Stimulated activated CD8-positive, alpha-beta memory T cell treated with anti-CD3 and anti-CD28 coated beads, Interleukin-7, amount 100 ng/mL, for 4 hours (primary cell): ENCODE results near the gene RBCK1.
A peak's percentile ranks its signal among the peaks of the same experiment; 100 is the strongest.

Source experiments
- DNase-seq, 2 donors: peaks; one replicate each; pipeline ENCODE4 v3.0.0-alpha.2; 2020; ENCODE audit warnings: low read depth in 2 of 2

Gene RBCK1

DNA sequence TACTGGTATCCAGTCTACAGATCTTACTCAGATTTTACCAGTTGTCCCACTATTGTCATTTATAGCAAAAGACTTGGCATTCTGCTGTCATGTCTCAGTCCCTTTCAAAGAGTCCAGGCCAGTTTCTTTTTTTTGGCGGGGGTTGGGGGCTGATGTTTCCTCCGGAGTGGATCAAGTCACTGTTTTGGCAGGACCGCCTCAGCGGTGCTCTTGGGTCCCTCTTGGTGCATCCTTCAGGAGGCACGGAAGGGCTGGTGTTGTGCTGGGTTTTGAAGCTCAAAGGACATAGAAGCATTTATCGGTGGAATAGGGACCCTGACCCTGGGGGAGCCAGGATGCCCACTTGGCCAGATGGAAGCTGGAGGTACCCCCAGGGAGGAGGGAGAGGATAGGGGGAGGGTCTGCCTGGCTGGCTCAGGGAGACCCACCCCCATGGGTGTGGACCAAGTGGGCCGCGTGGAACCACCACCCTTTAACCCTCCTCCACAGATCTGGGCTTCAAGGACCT lies 10.8 kb downstream of the RBCK1 start:
- DNase-seq = no peak

DNA sequence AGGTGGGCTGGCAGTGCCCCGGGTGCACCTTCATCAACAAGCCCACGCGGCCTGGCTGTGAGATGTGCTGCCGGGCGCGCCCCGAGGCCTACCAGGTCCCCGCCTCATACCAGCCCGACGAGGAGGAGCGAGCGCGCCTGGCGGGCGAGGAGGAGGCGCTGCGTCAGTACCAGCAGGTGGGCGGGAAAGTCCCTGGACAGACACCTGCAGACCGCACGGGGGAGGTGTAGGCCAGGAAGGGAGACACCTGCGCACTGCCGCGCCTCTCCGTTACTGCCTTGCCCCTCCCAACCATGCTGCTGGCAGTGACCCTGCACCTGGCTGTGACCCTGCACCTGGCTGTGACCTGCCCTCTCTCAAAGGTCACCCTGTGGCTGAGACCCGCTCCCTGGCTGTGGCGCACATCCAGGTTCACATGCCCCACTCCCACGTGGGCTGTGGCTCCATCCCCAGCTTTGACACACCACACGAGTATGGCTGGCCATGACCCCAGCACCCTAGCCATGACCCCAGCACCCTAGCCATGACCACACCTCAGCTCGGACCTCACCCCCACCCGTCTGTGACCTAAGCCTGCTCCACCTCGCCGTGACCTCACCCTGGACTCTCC lies 11.6 kb downstream of the RBCK1 start:
- no peak for DNase-seq

DNA sequence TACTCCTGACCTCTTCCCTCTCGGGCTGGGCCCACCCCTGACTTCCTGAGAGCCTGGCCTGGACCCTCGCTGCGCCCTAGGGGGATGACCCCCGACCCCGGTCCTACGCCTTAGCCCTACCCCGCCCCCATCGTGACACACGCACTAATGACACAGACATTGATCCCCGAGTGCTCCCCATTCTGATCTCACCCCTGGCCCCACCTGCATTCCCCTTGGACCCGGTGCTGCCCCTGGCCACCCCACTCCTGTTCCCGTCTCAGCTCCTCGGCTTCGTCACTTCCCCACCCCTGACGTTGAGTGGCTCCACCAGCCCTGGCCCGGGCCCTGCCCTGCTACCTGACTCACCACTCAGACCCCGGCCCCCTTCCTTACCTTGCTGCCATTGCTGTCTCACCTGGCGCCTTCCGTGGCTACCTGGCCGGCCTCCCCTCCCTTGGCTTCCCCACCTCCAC lies 12.1 kb downstream of the RBCK1 start:
- DNase-seq = no peak

DNA sequence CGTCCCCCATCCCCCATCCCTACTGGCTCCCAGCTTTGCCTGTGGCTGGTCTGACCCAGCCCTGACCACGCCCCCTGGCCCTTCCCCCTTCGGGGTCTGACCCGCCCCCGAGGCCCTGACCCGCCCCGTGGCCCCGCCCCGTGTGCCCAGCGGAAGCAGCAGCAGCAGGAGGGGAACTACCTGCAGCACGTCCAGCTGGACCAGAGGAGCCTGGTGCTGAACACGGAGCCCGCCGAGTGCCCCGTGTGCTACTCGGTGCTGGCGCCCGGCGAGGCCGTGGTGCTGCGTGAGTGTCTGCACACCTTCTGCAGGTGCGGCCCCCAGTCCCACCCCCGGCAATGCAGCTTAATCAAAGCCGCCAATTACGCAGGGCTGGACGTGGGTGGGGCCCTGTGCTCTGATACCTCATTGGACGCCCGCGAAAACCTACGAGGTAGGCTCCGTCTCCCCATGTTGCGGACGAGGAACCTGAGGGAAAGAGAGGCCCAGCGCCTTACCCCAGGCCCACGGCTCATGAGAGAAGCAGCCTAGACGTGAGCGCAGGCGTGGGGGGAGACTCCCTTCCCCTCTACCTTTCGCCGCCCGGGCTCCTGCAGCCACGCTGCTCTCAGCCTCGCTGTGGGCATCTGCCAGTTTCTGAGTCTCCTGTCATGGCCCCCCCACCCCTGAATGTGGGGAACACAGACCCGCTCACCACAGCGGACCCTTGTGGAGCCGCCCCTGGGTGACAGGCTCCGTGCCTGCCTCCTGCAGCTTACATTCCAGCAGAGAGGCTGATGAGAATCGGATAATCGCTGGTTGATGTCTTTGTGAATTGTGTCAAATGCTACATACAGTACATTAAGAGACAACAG lies 12.8 kb downstream of the RBCK1 start:
- DNase-seq = no peak

DNA sequence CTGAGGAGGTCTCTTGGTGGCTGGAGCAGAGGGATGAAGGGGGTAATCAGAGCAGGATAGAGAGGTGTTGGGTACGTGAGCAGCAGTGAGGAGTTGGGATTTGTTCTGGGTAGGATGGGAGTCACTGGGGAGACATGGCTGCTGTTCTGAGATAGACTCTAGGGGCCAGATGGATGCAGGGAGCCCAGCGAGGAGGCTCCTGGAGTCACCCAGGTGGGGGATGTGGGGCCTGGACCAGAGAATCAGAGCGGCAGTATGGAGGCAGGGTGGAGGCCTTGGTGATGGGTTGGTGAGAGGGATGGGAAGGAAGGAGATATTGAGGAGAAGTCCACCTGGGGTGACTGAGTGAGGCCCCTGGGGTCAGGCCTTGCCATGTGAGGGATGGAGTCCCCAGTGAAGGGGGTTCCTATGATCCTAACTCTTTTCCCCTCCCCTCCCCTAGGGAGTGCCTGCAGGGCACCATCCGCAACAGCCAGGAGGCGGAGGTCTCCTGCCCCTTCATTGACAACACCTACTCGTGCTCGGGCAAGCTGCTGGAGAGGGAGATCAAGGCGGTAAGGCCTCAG lies 13.7 kb downstream of the RBCK1 start:
- no peak for DNase-seq

DNA sequence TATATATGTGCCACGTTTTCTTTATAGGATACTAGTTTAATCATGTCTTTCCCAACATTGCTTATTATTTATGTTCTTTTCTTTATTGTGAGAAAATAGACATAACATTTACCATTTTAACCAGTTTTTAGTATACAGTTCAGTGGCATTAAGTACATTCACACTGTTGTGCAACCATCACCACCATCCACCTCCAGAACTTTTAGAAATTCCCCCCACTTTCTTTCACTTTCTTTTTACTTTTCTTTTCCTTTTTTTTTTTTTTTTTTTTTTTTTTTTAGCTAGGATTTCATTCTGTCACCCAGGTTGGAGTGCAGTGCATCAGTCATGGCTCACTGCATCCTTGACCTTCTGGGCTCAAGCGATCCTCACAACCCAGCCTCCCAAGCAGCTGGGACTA lies 18.5 kb downstream of the RBCK1 start:
- DNase-seq = no peak

DNA sequence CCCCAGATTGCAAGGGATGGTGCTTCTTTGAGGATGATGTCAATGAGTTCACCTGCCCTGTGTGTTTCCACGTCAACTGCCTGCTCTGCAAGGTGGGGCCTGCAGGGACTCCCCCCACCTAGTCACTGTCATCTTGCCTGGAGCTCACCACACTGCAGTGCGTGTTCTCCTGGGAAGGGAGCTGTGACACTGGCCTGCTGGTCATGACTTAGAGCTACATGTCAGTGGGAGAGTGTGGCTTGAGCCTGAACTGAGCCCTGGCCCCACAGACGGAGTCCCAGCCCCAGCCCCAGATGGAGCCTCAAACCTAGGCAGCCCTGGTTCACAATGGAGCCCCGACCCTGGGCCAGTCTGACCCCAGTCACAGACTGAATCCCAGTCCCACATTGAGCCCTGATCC lies 19.3 kb downstream of the RBCK1 start:
- no peak for DNase-seq

DNA sequence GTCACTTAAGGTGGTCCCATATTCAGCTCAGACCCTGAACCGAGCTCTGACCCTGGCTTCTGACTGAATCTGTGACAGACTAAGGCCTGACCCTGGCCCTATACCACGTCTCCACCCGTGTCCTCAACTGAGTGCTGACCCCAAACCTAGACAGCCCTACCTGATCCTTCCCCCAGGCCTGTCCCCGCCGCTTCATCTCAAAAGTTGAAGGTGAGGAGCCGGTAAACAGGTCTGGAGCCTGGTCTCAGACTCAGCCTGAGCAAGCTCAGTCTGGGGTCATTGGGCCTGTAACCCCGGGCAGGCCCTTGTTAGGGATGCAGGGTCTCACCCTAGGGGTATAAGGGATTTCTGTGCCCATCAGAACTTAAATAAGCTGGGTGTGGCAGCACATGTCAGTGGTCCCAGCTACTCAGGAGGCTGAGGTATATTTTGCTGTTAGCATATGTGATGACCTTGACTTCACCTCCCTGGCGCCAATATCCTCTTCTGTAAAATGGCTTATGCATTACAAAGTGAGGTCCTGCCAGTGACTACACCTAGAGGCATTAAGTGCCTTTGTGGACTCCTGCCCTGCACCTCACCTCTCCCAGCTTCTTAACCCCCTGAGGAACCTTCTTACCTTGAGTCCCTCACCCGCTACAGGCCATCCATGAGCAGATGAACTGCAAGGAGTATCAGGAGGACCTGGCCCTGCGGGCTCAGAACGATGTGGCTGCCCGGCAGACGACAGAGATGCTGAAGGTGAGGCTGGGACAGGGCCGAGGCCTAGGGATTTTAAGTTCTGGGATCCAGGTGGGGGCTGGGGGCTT lies 20.0 kb downstream of the RBCK1 start:
- DNase-seq = no peak

DNA sequence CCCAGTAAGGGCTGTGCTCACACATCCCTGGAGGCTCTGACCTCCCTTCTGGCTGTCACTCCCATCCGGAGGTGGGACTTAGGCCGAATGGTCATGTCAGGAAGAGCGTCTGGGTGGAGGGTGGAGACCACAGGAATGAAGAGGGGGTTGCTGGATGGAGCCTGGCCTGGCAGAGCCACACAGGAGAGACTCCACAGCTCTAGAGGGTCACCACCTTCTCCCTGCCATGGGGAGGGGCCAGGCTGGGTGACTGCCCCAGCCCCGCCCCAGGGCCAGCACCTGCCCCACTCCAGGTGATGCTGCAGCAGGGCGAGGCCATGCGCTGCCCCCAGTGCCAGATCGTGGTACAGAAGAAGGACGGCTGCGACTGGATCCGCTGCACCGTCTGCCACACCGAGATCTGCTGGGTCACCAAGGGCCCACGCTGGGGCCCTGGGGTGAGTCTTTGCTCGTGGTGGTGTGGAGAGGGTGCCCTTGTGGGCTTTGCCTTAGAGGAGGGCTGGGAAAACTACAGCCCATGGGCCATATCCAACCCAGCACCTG lies 20.6 kb downstream of the RBCK1 start:
- DNase-seq = no peak

DNA sequence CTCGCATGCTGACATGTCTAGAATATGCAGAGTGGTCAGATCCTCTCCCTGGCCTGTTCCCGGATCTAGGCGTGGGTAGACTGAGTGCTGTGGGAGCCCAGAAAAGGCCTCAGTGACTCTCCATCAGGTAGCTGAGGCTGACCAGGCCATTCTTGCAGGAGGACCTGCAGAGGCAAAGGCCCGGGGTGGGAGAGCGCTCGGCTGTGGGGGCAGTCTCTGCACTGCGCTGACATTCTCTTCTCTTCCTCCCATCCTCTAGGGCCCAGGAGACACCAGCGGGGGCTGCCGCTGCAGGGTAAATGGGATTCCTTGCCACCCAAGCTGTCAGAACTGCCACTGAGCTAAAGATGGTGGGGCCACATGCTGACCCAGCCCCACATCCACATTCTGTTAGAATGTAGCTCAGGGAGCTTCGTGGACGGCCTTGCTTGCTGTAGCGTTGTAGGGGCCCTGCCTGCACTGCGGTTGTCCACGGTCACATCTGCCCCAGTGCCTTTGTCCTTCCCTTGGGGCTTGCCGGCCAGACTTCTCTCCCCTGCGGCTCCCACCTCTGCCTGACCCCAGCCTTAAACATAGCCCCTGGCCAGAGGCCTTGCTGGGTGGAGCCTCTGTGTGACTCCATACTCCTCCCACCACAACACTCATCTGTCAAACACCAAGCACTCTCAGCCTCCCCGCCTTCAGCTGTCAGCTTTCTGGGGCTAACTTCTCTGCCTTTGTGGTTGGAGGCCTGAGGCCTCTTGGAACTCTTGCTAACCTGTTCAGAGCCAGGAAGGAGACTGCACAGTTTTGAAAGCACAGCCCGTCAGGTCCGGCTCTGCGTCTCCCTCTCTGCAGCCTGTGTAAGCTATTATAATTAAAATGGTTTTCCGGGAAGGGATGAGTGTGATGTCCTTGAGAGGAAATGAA lies 22.2 kb downstream of the RBCK1 start:
- no peak for DNase-seq

DNA sequence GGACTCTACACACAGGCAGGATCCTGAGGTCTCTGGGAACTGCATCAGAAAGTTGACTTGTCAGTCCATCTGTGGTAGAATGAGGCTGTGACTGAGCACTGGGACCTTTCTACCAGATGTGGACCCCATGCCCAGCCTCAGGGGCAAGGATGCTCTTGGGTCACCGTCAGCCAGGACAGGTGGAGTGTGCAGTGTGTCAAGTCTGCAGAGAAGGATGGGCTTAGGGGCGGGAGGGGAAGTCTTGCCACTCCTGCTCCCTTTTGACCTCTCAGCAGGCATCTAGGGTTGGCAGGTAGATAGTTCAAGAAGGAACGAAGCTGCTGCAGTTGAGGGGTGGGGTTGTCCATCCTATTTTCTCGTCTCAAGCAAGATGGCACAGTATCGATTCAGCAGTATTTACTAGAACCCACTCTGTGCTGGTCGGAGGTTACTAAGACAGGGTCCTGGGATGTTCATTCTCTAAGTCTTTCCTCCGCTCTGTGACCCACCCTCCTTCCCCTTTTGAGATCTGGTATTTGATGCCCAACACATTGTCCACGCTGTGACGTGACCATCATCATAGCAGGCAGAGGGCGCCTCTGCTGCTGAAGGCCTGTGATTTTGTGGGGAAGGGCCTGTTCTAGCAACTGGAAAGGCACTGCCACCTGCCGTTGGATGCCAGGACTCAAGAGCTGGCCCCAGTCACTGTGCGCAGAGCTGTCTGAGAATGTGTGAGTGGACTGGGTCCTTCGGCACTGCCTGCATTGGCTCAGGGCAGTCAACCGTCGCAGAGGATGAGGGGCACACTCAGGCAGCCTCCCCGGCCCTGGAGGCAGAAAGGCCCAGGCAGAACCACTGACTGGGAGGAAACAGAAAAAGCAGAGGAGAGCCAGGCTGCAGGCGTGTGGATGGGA lies 23.2 kb downstream of the RBCK1 start:
- no peak for DNase-seq

DNA sequence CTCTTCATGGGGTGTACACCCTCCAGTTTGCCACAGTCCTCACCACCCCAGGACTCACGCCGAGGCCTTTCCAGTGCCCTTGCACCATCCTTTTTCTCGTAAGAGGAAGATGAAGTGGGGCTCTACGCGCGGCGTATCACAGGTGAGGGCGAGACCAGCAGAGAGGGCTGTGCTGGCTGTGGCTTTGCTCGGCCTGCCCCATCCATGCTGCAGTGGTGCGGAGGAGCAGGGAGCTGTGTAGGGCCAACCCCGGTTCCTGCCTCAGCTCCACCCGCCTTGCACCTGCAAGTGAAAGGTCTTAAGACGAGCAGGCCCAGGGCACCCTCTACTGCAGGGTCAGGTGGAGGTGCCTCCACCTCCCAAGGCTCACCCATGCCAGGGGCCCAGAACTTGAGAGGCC lies 24.1 kb downstream of the RBCK1 start:
- DNase-seq = no peak

DNA sequence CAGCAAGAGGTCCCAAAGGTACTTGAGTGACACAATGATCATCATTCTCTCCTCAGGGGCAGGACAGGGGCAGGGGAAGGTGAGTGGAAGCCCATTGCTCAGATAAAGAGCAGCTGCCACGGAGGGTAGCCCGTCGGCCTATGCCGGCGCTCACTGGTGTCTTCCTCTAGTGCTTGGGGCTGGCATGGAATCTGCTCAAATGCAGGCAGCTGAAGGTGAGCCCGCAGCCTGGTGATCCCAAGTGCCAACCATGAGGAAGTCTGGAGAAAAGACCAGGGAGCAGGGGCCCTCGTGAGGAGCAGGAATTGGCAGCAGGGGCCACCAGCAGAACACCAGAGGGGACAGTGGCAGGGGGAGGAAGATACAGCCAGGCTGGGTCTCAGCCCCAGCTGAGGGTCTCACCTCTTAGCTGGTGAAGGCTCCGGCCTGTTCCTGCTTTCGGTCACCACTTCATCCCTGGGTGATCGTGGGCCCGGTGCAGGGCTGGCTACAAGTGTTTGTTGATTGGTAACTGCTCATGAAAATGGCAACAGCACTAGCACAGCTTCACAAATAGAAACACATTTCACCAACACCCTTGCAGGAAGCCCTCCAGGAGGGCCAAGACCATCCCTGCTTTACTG lies 24.7 kb downstream of the RBCK1 start:
- DNase-seq = no peak

DNA sequence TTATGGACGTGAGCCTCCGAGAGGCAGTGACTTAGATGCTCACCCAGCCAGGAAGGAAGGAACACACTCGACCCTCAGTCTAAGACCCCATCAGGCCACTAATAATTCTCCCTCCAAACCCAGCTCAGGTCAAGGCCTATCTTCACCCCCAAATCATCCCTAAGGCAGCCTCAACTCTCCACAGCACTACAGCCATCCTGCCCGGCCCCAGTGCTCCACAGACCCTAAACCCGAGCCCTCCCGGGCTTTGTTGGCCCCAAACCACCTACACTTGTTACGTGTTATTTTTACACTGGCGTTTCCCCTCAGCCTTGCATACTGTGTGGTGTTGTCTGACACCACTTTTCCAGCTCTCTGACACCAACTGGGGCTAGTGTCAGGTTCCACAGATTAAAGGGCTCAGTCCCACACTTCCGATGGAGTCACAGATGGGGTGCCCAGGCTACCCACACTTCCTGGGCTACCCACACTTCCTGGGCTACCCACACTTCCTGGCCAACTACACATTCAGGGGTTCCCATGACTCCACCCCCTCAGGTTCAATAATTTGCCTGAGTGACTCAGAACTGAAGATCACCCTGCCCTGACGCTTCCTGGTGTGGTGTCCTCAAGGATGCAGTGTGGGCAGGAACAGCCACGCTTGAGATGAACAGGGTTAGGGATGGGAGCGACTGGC lies 25.3 kb downstream of the RBCK1 start:
- peak; percentile 78 for DNase-seq

DNA sequence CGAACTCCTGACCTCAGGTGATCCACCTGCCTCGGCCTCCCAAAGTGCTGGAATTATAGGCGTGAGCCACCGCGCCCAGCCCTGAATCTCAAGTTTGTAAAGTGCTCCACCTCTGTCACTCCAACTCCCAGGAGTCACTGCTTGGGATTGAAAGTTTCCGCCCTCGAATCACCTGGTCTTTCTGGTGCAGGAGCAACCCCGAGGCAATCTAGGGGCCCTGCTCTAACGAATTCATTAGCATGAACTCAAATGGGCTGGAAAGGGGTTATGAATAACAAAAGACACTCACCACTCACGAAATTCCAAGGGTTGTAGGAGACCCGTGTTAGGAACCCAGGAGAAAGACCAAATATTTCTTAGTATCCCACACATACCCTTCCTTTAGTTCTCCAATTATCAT lies 26.1 kb downstream of the RBCK1 start:
- DNase-seq = no peak

DNA sequence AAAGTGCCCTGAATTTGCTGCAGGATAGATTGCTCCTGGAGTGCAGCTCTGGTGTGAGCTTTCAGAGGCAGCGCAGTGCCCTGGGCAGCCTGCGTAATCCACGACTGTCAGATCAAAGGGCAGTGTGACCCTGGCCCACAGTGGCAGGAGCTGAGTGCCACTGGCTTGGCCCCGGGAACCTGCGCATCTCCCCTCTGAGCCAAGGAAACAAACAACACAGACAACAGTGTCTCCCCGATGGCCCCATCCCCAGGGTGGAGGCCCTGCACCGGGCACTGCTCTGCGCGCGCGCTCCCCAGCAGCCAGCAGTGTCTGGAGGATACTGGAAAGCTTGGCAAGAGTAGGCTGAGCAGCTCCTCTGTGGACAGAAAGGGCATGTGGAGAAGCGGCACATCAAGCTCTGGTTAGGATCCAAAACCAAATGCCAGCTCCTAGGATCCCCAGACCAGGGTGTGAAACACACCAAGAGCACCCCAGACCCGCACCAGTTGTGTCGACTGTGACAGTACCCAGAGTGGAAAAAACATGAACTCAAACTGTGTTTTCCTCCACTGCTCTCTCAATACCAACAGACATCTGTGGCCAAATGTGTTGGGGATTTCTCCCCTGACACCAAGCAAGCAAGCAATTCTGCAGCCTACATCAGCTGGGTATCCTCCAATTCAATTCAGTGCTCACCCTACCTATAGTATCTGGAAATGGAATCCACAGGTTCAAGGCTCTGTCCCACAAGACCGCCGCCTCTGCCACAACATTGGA lies 26.7 kb downstream of the RBCK1 start:
- DNase-seq = no peak

DNA sequence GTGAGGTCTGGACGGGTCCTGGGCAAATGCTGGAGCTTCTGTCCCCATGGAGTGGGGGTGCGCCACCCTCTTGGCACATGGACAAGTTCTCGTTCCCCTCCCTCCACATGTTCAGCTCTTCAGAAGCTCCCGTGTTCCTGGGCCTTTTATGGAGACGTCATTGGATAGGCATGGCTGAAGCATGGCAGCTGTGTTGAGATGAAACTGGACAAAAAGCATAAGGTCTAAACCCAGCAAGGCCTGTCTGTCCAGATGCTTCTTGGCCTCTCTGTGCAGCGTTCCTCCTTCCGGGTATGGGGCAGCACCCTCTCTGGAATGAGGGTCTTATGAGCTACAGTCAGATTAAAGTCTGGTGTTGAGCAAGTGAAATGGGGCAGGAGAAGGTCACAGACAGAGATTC lies 27.5 kb downstream of the RBCK1 start:
- DNase-seq = no peak

DNA sequence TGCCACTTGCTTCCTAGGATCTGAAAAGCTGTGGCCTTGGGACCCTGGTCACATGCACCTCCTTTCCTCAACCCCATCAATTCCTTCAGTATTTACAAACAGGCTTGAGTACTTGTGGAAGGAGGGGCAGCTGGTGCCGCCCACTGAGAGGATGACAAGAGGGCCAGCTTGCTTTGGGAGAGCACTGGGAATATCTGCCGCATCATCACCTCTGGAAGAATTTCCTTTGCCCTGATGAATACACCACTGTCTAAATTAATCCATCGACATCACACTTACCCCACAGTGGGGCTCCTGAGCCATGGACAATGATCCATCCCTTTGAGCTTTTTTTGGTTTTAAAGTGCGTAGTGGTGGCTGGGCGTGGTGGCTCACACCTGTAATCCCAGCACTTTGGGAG lies 28.4 kb downstream of the RBCK1 start:
- no peak for DNase-seq
